ENCODE measurements around the gene AP1S3. TPM values are rescaled to one million over a fixed set of nuclear protein-coding genes. Genes with fewer than 3 reads are reported as not detected.
"Not testable (repeated sequence)": the region's sequence is repeated elsewhere in the genome, so short reads cannot be mapped to it uniquely, and the experiment has no call there.

The AP1S3 gene
- polyA plus RNA-seq, 3 donors = 12.0 to 17.7 (median 12.3) TPM

DNA sequence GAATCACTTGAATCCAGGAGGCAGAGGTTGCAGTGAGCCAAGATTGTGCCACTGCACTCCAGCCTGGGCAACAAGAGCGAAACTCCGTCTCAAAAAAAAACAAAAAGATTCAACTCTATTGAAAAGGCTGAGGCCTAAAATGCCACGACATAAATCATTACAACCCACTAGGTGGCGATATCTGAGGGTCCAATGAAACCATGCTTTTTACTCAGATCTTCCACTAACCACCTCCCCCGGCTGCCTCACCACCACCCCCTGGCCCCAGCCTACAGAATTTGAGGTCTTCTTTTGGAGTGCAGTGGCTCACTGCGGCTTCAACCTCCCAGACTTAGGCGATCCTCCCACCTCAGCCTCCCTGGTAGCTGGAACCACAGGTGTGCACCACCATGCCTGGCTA is 57.5 kb downstream of the AP1S3 start:
- DNase-seq (ENCODE audit: extremely low read depth in 1 of 11, low read depth in 9 of 11, low spot score in 4 of 11) = no peak

DNA sequence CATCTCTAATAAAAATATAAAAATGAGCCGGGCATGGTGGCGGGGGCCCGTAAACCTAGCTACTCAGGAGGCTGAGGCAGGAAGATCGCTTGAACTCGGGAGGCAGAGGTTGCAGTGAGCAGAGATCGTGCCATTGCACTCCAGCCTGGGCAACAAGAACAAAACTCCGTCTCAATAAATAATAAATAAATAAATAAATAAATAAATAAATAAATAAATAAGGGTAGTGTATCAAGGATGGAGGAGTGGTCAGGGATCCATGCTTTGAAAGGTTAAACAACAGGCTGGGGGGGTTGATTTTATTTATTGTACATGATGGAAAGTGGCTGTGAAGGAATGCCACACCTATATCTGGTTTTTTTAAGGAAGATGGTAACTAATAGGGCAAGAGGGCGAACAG is 63.2 kb downstream of the AP1S3 start:
- DNase-seq (ENCODE audit: extremely low read depth in 1 of 11, low read depth in 9 of 11, low spot score in 4 of 11) = no peak

GRCh38 chr2:223772363-223772762 is 65.0 kb downstream of the AP1S3 start:
- no peak for DNase-seq (ENCODE audit: extremely low read depth in 1 of 11, low read depth in 9 of 11, low spot score in 4 of 11)

DNA sequence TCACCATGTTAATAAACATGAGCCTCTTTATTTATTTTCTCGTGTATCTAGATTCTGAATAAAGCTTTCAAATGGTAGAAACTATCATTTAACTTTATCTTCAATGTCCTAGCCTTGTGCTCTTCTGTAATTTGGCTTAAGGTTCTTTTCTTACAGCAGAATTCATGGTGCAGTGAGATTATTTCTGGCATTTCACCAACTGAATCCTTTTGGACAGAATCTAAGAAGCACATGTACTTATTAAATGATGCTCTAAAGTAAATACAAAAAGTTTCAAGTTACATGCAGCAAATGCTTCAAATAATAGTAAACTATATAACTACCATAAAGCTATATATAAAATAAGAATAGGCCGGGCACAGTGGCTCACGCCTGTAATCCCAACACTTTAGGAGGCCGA is 65.9 kb downstream of the AP1S3 start:
- DNase-seq (ENCODE audit: extremely low read depth in 1 of 11, low read depth in 9 of 11, low spot score in 4 of 11) = no peak

DNA sequence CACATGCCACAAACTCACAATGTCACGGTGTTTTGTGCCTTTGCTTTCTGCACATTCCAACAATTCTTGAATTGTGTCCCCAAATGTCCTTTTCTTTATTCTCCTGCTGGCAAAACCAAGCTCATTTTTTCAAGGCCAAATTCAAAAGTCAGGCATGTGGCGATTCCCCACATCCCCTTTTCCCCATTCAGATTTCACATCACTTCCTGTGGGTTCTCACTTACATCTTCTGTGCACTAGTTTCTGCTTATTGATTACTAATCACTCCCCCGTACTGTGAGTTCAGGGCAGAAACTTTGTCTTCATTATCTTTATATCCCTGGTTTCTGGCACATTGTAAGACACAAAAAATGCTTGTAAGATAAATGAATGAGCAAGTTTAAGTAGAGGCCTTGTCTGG is 69.2 kb downstream of the AP1S3 start:
- no peak for DNase-seq (ENCODE audit: extremely low read depth in 1 of 11, low read depth in 9 of 11, low spot score in 4 of 11)

- DNase-seq (ENCODE audit: extremely low read depth in 1 of 11, low read depth in 9 of 11, low spot score in 4 of 11) = no peak
Measured at GRCh38 chr2:223767341-223767740, 70.0 kb downstream of the AP1S3 start.

DNA sequence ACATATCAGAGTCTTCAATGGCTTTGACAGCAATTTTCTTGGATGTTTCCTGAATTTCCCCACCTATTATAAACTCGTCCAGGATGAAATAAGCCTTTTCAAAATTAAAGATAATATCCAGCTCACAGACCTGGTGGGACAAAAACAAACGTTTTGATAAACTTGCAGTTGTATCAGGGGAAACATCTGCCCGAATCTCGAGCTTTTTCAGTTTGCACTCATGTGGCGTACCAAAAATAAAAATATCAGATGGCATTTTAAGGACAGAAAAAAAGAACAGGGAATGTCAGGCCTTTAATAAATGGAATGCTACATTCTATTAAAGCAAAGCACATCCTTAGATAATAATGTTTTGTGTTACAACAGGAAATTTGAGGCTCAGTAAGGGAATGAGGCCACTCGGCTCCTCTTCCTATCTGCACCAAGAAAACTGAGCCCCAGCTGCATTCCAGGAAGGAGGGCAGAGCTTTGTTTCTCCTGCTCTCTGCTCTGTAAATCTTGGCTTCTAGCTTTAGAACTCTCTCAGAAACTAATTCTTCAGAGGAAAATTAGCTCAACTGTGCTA is 72.1 kb downstream of the AP1S3 start:
- no peak for DNase-seq (ENCODE audit: extremely low read depth in 1 of 11, low read depth in 9 of 11, low spot score in 4 of 11)

GRCh38 chr2:223764796-223765195 is 72.6 kb downstream of the AP1S3 start:
- no peak for DNase-seq (ENCODE audit: extremely low read depth in 1 of 11, low read depth in 9 of 11, low spot score in 4 of 11)

DNA sequence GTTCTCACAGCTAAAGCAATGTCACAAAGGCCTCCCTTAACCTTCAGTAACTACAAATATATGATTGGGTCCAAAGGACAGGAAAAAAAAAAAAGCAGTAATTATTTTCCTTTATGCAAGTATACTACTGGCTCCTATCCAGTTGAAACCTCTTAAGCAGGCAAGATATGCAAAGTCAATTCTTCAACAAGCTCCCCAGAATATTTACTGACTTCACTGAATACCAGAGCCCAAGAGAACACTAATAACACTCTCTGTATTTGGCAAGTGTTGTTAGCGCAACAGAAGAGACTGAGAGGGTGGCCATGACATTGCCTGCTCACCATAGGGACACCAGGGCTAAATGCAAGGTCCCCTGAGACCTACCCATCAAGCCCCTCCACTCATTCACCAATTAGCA is 74.5 kb downstream of the AP1S3 start:
- no peak for DNase-seq (ENCODE audit: extremely low read depth in 1 of 11, low read depth in 9 of 11, low spot score in 4 of 11)

- not testable (repeated sequence) for DNase-seq (ENCODE audit: extremely low read depth in 1 of 11, low read depth in 9 of 11, low spot score in 4 of 11)
Measured at GRCh38 chr2:223761746-223762145, 75.6 kb downstream of the AP1S3 start.

DNA sequence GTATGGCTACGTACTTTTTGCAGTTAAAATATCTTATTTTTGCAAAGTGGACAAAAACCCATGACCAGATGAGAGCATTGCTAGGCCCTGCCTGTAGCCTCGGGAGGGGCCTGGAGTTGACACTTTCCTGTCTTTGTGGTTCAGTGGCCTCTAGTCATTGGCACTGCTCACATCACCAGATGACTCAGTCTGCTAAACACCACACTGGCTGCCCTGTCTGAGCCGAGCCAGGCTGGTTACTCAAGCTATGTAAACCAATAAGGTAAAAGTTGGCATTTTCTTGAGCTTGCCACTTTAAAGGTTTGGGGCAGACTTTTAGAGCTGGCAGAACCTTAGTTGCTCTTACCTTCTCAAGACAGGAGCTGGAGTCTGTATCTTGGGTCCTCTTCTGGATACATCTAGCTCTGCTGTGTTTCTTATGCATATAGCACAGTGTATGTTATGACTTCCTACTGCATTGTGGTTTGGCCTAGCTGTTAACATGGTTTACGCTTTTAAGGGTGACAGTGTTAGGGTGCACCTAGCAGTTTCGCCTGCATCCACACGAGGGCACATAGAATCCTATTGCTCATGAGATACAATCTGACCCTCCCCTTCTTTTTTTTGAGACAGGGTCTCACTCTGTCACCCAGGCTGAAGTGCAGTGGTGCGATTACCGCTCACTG is 76.4 kb downstream of the AP1S3 start:
- no peak for DNase-seq (ENCODE audit: extremely low read depth in 1 of 11, low read depth in 9 of 11, low spot score in 4 of 11)

DNA sequence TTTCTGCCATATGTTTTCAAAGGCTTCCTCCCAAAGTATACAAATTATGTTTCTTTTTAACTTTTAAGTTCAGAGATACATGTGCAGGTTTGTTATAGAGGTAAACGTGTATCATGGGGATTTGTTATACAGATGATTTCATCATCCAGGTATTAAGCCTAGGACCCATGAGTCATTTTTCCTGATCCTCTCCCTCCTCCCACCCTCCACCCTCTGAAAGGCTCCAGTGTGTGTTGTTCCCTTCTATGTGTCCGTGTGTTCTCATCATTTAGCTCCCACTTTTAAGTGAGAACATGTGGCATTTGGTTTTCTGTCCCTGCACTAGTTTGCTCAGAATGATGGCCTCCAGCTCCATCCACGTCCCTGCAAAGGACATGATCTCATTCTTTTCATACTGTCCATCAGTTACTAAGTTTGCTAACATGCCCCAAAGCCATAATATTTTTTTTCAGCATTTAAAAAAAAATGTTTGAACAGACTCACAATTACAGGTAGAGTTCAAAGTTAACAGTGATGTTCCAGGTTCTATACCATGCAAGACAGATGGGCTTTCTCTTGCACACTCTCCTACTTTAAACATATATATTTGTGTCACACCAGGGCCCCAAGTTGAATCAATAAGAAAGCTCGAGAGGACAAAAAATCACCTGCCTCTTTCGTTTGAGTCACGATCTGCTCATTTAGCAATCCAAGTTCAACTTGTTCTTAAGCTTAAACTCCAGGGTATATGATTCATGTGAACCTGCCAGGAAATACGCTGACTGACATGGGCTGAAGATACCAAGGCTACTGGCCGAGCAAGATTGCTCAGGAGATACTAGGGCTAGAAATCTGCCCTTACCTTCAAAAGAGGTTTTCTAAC is 77.6 kb downstream of the AP1S3 start:
- no peak for DNase-seq (ENCODE audit: extremely low read depth in 1 of 11, low read depth in 9 of 11, low spot score in 4 of 11)

- no peak for DNase-seq (ENCODE audit: extremely low read depth in 1 of 11, low read depth in 9 of 11, low spot score in 4 of 11)
Measured at GRCh38 chr2:223758131-223758840, 79.1 kb downstream of the AP1S3 start.

DNA sequence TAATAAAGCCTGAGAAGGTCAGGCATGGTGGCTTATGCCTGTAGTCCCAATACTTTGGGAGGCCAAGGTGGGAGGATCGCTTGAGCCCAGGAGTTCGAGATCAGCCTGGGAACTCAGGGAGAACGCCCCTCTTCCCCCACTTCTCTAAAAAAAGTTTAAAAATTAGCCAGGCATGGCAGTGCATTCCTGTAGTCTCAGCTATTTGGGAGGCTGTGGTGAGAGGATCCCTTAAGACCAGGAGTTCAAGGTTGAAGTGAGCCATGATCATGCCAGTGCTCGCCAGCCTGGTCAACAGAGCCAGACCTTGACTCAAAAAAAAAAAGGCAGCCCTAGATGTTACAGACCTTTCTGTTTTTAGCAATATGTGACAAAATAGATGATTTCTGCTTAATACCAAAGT is 83.4 kb downstream of the AP1S3 start:
- DNase-seq (ENCODE audit: extremely low read depth in 1 of 11, low read depth in 9 of 11, low spot score in 4 of 11) = no peak

DNA sequence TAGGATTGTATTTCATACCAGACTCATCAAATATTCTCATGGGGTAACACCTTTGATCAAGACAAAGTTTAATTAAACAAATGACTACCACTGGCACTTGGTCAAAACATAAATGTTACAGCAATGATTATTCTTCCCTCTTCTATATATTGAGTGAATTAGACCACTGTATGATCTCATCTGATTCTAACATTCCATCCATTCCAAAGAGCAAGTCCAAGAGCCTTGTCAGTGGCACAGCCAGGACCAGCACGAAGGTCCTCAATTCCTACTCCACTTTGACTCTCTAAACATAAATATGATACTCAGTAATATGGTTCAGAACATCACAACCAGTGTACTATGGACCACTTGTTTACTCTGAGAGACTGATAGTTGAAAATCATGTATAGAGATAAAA is 86.4 kb downstream of the AP1S3 start:
- no peak for DNase-seq (ENCODE audit: extremely low read depth in 1 of 11, low read depth in 9 of 11, low spot score in 4 of 11)

DNA sequence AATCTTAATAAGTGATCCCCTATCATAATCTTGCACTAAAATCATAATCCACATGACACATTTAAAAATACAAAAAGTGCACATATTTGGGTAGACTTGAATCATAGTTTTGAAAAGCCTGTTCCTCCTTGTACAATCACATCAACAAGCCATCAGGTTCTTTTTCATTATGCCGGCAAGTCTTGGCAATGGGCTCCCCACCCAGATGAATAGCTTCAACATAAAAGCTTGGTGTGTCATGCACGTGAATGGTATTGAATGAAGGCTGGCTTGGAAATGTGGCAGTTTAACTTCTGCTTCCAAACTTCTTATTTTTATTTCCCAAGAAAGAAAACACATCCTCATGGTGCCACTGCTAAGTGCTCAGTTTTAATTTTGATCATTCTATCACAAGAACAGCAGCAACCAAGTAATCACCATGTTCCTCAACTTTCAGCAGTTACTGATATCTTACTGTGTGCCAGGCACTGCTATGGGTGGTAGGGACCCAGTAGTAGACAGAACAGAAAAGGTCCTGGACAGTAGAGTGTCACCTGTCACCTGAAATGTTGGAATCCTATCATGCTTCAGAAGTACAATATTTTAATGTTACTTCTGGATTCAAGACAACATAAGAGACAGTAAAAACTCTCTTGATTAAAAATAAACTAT is 89.9 kb downstream of the AP1S3 start:
- no peak for DNase-seq (ENCODE audit: extremely low read depth in 1 of 11, low read depth in 9 of 11, low spot score in 4 of 11)

DNA sequence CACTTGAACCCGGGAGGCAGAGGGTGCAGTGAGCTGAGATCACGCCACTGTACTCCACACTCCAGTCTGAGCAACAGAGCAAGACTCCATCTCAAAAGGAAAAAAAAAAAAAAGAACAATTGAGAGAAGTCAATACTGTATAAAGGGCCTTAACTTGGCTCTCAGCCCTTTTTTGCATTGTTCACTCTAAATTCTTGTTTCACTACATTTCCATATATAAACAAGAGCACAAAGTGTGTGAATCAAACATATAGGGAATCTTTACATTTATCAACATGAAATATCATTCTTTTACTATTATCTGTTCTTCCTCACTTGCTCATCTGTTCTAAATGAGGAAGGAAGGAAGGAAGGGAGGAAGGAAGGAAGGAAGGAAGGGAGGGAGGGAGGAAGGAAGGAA is 90.8 kb downstream of the AP1S3 start:
- no peak for DNase-seq (ENCODE audit: extremely low read depth in 1 of 11, low read depth in 9 of 11, low spot score in 4 of 11)

GRCh38 chr2:223744580-223744979 is 92.8 kb downstream of the AP1S3 start:
- no peak for DNase-seq (ENCODE audit: extremely low read depth in 1 of 11, low read depth in 9 of 11, low spot score in 4 of 11)

DNA sequence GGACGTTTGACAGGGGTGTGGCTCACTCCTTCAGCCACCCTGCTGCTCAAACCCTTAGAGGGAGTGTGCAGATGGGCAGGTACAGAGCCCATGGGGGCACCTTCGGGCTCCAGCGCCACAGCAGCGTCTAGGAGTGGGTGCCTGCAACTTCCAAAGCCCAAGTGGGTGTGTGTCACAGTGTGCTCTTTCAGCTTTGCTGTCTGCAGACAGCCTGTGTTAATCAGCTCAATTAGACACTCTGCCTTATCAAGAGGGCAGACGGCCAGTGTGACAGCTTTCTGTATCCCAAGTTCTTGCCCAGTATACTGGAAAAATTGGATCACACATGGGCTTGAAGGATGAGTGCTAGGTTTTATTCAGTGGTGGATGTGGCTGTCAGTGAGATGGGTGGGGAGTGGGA is 96.7 kb downstream of the AP1S3 start:
- no peak for DNase-seq (ENCODE audit: extremely low read depth in 1 of 11, low read depth in 9 of 11, low spot score in 4 of 11)

Measured in renal cortex interstitium (tissue), 11 donors.